GM19025 (cell line): ENCODE measurements around the gene UNC5C.
"Not testable (repeated sequence)": the region's sequence is repeated elsewhere in the genome, so short reads cannot be mapped to it uniquely, and the experiment has no call there.

ENCODE experiments used
- ATAC-seq: cut with Tn5 transposase; IDR thresholded peaks from one replicate; pipeline ENCODE4 v1.9.1; 2021; ENCODE audit warnings: mild to moderate bottlenecking, low read depth, moderate library complexity; ENCODE audit not compliant: unreplicated experiment

UNC5C gene

DNA sequence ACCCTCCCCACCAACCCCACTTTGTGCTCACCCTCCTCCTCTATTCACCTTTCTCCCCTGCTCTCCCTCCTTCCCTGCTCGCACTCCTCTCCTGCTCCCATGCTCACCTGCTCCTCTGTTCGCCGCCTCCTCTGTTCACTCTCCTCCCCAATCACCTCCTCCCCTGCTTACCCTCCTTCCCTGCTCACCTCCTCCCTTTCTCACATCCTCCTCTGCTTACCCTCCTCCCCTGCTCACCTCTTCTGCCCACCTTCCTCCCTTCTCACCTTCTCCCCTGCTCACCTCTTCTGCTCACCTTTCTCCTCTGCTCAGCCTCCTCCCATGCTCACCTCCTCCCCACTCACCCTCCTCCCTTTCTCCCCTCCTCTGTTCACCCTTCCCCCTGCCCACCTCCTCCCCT lies 357.2 kb downstream of the UNC5C start:
- ATAC-seq = no peak

DNA sequence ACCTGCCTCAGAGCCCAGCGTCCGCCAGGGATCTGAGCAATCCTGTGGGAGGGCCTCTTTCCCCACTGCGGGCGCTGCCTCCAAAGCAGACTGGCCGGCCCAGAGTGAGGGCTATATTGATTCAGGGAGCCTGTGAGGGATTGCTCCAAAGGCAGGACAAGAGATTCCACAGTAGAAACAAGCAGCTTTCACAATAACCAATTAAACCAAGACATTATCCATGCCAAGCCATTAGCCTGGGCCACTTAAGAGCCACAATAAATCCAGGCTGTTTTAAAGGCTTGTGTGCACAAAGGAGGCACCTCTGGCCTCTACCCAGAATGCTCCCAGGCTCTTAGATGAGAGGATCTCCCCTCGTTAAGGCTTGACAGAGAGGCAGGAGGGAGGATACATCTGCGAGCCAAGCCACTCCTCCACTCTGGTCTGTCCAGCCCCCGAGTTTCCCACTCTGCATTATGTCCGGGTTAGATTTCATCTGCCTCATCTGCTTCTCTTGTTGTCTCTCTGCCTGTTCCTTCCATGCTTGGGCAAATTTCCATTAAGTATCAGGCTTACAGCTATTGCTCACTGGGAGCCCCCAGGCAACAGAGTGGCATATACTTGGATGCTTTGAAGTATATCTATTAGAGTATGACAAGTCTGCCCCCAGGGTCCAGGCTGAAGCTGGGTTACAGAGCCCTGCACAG lies 357.9 kb downstream of the UNC5C start:
- no peak for ATAC-seq

- no peak for ATAC-seq
Observed at GRCh38 chr4:95188701-95189370, 359.9 kb downstream of the UNC5C start.

DNA sequence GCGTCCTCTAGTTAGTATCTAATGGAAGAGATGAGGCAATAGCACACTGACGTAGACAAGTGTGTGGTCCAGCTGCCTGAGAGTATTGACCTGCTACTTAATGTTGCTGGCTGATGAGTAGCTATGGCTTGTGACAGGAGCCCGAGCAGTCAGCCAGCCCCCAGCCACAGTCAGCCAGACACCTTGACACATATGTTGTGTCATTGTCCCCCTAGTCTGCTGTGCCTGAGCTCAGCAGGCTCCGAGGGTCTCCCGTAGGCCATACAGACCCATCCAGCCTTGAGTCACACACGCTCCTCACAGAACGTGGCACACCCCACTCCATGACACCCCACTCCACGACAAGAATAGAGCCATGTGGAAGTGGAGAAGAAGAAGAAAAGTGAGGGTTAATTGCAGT lies 362.1 kb downstream of the UNC5C start:
- ATAC-seq = no peak

- ATAC-seq = no peak
Observed at GRCh38 chr4:95183656-95184408, 364.9 kb downstream of the UNC5C start.

DNA sequence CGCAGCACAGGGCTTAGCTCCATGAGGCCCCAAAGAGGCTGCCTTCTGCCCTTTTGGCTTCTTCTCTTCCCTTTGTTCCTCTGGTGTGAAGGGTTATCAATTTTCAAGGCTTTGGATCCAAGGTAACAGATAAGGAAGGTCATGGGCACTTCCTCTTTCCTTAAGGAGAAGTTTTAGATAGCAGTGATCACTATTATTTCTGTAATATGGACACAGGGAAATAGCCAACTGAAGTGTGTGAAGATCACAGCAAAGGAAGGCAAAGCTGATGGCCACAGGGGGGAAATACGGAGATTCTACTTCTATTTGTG lies 366.8 kb downstream of the UNC5C start:
- no peak for ATAC-seq

GRCh38 chr4:95181243-95181995 lies 367.4 kb downstream of the UNC5C start:
- no peak for ATAC-seq

DNA sequence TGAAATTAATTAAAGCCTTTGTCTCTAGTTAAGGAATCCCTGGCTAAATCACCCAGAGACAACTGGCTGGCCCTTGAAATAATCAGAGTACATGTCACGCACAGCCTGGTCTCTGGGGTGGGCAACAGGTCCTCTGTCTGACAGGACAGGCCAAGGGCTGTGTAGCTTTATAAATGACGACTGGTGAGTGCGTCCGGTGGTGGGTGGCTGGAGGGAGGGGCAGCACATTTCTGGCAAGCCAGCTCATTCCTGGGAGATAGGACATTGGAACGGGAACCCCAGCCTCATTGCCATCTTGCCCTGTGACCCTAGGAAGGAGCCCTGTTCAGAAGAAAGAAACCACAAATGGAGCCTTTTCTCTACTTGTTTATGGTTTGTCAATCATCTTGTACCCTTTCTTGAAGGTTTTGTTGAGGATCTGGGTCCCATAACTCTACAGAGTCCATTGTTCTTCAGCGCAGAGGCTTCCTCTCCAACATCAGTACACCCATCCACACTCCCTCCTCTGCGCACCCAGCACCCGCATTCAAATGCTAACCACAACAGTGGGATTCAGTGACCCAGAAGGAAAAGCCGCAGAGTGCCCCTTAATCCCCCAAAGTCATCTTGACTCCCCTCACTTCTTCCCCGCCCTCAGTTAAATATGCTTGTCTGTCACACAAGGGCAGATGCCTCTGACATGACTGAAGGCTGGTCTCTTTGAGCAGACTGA lies 368.1 kb downstream of the UNC5C start:
- ATAC-seq = no peak

GRCh38 chr4:95178938-95179337 lies 369.8 kb downstream of the UNC5C start:
- no peak for ATAC-seq

- not testable (repeated sequence) for ATAC-seq
Observed at GRCh38 chr4:95171377-95171776, 377.4 kb downstream of the UNC5C start.

- no peak for ATAC-seq
Observed at GRCh38 chr4:95170176-95170575, 378.6 kb downstream of the UNC5C start.

- no peak for ATAC-seq
Observed at GRCh38 chr4:95167805-95168204, 381.0 kb downstream of the UNC5C start.

DNA sequence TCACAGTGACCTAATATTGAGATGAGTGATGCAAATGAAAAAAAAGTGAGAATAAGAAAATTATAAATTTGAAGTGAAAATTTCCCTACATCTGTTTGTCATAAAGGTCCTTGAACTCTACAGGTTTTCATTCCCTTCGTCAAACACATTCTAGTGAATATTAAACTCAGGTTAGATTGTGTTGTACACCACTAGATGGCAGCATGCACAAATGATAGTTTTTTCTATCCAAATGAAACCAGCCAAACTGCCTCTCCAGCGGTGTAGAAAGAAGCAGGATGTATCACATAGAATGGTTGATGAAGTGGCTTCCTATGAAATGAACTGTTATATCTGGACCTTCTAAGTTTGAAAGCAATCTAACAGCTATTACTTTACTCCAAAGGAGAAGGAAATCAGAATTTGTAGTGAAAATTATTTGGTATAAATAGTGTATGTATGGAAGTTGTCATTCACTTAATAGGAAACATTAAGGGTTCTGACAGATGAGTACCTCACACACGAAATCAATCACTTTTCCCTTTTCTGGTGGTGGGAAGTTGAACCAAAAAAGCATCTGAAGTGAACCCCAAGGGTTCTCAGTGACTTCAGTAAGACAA lies 382.7 kb downstream of the UNC5C start:
- ATAC-seq = peak; percentile 61

GRCh38 chr4:95162867-95163266 lies 385.9 kb downstream of the UNC5C start:
- no peak for ATAC-seq

DNA sequence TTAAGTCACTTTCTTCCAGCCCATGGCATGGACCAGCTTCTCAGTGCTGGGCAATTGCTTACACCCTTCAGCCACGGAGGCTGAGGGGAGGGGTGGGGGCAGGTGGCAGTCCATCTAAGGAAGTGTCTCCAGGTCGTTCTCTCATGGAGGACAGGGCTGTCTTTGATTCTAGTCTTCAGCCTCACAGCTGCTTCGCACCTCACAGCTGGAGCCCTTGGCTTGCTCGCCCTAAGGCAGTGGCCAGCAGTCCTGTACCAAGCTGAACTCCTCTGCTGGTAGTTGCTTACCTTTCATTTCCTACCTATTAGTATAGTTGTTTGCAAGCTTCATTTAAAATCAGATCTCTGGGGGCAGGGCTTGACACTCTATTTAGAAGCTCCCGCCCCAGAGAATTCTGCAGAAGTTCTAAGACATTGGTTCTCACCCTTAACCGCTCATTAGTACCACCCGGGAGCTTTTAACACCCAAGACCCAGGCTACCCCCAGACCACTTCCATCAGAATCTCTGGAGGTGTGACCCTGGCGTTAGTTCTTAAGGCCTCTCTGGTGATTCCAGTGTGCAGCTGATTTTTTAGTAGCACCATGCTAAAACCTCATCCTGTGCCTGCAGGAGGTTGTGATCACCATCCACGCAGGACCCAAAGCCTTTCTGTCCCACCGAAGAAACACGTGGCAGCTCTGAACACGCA lies 386.8 kb downstream of the UNC5C start:
- ATAC-seq = no peak

GRCh38 chr4:95159384-95159783 lies 389.4 kb downstream of the UNC5C start:
- ATAC-seq = no peak

DNA sequence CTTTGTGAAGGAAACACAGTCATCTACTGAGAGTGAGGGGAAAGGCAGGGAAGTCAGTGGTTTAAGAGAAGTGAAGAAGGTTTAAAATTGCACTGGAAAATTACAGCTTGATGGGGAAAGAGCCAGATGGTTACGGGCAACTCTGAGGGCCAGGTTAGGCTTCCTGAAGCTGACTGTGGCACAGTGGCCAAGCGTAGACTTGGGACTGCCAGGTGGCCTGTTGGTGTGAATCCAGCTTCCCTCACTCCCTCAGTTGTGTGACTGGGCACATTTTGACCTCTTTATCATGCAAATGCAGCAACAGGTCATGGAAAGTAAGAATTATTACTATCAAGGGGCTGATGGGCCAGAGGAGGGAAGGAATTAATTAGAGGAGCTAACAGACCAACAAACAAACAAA lies 390.1 kb downstream of the UNC5C start:
- ATAC-seq = no peak

DNA sequence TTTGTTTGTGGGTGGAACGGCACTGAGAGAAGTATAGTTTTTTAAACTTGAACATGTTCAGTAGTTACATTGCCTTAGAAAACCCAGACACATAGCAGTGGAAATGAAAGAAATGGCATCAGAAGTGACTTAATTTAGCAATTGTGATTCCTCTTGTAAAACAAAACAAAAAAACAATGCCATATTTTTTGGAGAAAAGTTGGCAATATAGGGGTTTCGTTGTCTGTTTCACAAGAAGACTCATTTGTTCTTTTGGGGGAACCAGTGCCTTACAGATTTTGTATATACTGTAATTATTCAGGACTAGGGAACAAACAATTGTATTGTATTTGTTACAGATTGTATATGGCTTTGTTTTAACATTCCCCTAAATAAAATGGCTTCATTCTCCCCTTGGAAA lies 390.7 kb downstream of the UNC5C start:
- ATAC-seq = no peak

DNA sequence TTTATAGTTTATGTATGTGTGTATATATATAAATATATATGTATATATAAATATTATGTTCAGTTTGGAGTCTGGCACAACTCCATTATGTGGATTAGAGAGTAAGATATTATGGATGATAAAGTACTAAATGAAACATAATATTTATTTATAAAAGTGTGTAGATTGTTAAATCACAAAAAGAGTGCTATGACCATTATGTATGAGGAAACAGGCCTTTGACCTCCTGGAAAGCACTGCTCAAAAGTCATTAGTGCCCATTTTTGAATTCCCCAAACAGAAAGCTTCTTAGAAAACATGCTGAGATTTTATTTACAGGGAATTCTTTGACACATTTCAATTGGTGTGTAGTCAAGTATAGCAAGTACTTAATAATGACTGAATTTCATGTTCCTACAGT lies 391.2 kb downstream of the UNC5C start:
- no peak for ATAC-seq

DNA sequence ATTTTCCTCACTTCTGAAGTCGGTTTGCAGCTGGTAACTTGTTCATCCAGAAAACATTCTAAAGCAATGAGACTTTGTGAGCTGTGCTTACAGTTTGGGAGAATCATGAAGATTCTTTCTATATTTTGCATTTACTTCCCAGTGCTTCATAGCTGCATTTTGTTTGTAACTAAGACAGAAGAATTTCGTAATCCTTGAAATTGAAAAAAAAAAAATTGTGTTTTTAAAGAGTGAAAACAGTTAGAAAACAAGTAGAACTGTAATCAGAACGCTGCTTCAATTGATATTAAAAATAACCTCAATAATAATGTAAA lies 392.4 kb downstream of the UNC5C start:
- ATAC-seq = no peak
